ENCODE results near the gene KLK1.

GRCh38 chr19:50797429-50797780, 26.2 kb downstream of the KLK1 start:
- TF ChIP-seq CTCF (IDR thresholded peaks at IDR 0.05) (no peak), POLR2A (IDR thresholded peaks at IDR 0.05) (no peak)
